Right lobe of liver (tissue), 4 donors: ENCODE measurements around the gene PLCD1.

ENCODE experiments used
- CTCF ChIP-seq, 4 donors: fragments of 200-600 bp in 3 of 4; fragments of 450-650 bp in 1 of 4; IDR thresholded peaks; one replicate each; pipeline versions ENCODE4 v1.5.1 to v1.8.0; 2016 to 2022; ENCODE audit warnings: antibody characterized with exemption in 4 of 4, mild to moderate bottlenecking in 2 of 4
- POLR2A ChIP-seq: fragments of 450-650 bp; IDR thresholded peaks from one replicate; pipeline ENCODE4 v1.6.1; 2017; ENCODE audit warnings: antibody characterized with exemption, mild to moderate bottlenecking
- donor health status: DM: no; HTN: no; CAD: no.
- donor health status: DM: no; HTN: no; CAD: no.
- donor health status: DM: no; HTN: yes; CAD: no.

GRCh38 chr3:38062809-38063208 is 33.4 kb upstream of the PLCD1 start:
- no peak for TF ChIP-seq POLR2A
- TF ChIP-seq CTCF (IDR thresholded peaks at IDR 0.05), result no peak
